ENCODE results near the gene CR1.

DNA sequence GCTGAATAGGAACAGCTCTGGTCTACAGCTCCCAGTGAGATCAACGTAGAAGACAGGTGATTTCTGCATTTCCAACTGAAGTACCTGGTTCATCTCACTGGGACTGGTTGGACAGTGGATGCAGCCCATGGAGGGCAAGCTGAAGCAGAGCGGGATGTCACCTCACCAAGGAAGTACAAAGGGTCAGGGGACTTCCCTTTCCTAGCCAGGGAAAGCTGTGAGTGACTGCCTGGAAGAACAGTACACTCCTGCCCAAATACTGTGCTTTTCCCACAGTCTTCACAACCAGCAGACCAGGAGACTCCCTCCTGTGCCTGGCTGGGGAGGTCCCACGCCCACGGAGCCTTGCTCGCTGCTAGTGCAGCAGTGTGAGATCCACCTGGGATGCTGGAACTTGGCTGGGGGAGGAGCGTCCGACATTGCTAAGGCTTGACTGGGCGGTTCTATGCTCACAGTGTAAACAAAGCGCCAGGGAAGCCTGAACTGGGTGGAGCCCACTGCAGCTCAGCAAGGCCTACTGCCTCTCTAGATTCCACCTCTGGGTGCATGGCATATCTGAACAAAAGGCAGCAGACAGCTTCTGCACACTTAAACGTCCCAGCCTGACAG is 163.7 kb downstream of the CR1 start:
- TF ChIP-seq CTCF (IDR thresholded peaks at IDR 0.05) (no peak), EP300 (IDR thresholded peaks at IDR 0.05) (no peak), POLR2A (IDR thresholded peaks at IDR 0.05) (no peak)

Data from ovary (tissue), 3 donors.